NCI-H2107 treated with DMSO at 0.1 percent for 48 hours (cell line): ENCODE results near the gene DNAH7.

Experiments
- DNase-seq: peaks from one replicate; lab custom pipeline; 2025; ENCODE audit not compliant: unreplicated experiment; lab: John Stamatoyannopoulos, UW

DNAH7 gene

GRCh38 chr2:195813421-195813820 is 255.2 kb downstream of the DNAH7 start:
- DNase-seq = no peak

GRCh38 chr2:195810340-195811098 is 258.1 kb downstream of the DNAH7 start:
- DNase-seq = no peak

- no peak for DNase-seq
These were observed 260.4 kb downstream of the DNAH7 start for GRCh38 chr2:195808189-195808588.

- DNase-seq = no peak
These were observed 263.2 kb downstream of the DNAH7 start for GRCh38 chr2:195805283-195805976.

- DNase-seq = no peak
These were observed 272.8 kb downstream of the DNAH7 start for GRCh38 chr2:195795879-195796278.

GRCh38 chr2:195793881-195794280 is 274.8 kb downstream of the DNAH7 start:
- DNase-seq = no peak

GRCh38 chr2:195782156-195782555 is 286.5 kb downstream of the DNAH7 start:
- DNase-seq = no peak

GRCh38 chr2:195779491-195779890 is 289.1 kb downstream of the DNAH7 start:
- no peak for DNase-seq

GRCh38 chr2:195769975-195770374 is 298.7 kb downstream of the DNAH7 start:
- DNase-seq = no peak

- DNase-seq = no peak
These were observed 300.2 kb downstream of the DNAH7 start for GRCh38 chr2:195768431-195768830.

GRCh38 chr2:195766691-195767090 is 301.9 kb downstream of the DNAH7 start:
- no peak for DNase-seq

GRCh38 chr2:195763866-195764265 is 304.8 kb downstream of the DNAH7 start:
- no peak for DNase-seq

GRCh38 chr2:195759877-195760276 is 308.8 kb downstream of the DNAH7 start:
- no peak for DNase-seq

GRCh38 chr2:195758846-195759245 is 309.8 kb downstream of the DNAH7 start:
- no peak for DNase-seq

GRCh38 chr2:195756218-195756942 is 312.3 kb downstream of the DNAH7 start:
- DNase-seq = no peak

- no peak for DNase-seq
These were observed 327.4 kb downstream of the DNAH7 start for GRCh38 chr2:195741191-195741590.

GRCh38 chr2:195737511-195738325 is 330.9 kb downstream of the DNAH7 start:
- DNase-seq = no peak

GRCh38 chr2:195735347-195735746 is 333.3 kb downstream of the DNAH7 start:
- DNase-seq = no peak

GRCh38 chr2:195734931-195735330 is 333.7 kb downstream of the DNAH7 start:
- DNase-seq = no peak

- DNase-seq = no peak
These were observed 334.2 kb downstream of the DNAH7 start for GRCh38 chr2:195734395-195734794.

GRCh38 chr2:195733831-195734230 is 334.8 kb downstream of the DNAH7 start:
- DNase-seq = no peak
